ENCODE data around the gene CLIP2. TPM values are rescaled to one million over a fixed set of nuclear protein-coding genes. Genes with fewer than 3 reads are reported as not detected.
A peak's percentile ranks its signal among the peaks of the same experiment; 100 is the strongest.
"Not testable (repeated sequence)": the region's sequence is repeated elsewhere in the genome, so short reads cannot be mapped to it uniquely, and the experiment has no call there.

Gene CLIP2
- total RNA-seq, 1 experiment from 2014 or later: 39.9 TPM

DNA sequence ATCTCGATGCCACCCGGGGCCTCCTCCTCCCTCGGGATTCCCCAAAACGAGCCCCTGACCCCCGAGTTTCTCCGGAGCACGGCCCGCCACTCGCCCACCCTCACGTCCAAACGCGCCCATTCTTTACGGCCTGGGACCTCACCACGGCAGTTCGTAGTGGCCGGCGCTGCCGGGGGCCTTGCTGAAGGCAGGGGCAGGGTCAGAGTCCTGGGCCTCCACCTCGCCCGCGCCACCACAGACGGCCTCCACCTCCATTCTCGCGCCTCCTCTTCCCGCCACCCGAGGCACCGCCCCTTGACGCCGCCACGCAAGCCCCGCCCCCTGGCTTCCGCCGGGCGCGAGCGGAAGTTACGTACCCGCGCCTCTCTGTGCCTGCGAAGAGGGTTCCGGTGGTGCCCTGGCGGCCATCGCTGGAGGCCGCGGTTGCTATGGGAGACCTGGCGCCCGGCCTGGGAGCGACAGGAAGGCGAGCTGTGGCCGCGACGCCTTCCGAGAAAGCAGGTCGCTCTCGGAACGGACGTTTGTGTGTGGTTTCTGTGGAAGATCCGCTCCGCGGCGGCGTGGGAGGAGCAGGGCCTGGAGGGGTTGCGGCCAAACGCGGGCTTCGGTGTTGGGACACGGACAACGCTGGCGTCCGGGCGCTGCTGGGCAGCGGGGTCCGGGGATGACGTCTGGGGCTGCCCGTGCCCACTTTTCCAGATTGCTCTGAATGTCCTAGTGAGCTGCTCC is 34.9 kb upstream of the CLIP2 start, which contains the start of gene RFC2:
Gene RFC2 (minus strand): TSS at position 271 of the 729 bp plus-strand sequence. CDS start 16 bp downstream, at position 255.
- intact Hi-C loops (cut with micrococcal nuclease; ENCODE audit: unreplicated experiment): no loop called here
- no TSS peak for BruUV-seq (replicated peaks)
- peak; percentile 99 for ATAC-seq
- no peaks in the 10 kb centered on the region for H3K27me3 ChIP-seq (ENCODE audit: control insufficient read depth, insufficient read depth, low read length)
- peaks cover 15% of the 10 kb centered on the region for H3K4me1 ChIP-seq (ENCODE audit: control insufficient read depth, insufficient read depth, low read length)
- TF ChIP-seq, protein P1, sequence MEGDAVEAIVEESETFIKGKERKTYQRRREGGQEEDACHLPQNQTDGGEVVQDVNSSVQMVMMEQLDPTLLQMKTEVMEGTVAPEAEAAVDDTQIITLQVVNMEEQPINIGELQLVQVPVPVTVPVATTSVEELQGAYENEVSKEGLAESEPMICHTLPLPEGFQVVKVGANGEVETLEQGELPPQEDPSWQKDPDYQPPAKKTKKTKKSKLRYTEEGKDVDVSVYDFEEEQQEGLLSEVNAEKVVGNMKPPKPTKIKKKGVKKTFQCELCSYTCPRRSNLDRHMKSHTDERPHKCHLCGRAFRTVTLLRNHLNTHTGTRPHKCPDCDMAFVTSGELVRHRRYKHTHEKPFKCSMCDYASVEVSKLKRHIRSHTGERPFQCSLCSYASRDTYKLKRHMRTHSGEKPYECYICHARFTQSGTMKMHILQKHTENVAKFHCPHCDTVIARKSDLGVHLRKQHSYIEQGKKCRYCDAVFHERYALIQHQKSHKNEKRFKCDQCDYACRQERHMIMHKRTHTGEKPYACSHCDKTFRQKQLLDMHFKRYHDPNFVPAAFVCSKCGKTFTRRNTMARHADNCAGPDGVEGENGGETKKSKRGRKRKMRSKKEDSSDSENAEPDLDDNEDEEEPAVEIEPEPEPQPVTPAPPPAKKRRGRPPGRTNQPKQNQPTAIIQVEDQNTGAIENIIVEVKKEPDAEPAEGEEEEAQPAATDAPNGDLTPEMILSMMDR (IDR thresholded peaks at IDR 0.05): no peak
- TF ChIP-seq POLR2AphosphoS5 (IDR thresholded peaks at IDR 0.05; ENCODE audit: low read depth, low read length) (peak; percentile 76), SIN3A (IDR thresholded peaks at IDR 0.05; ENCODE audit: borderline replicate concordance, insufficient read depth, low read depth, low read length) (peak; percentile 74; the same call in 1 of the 2 replicates), TCF7L2 (IDR thresholded peaks at IDR 0.05; ENCODE audit: low read depth, low read length) (0 out of 2 replicates have a peak, but pooled peaks have one; percentile 17)
- TF ChIP-seq, protein P2, sequence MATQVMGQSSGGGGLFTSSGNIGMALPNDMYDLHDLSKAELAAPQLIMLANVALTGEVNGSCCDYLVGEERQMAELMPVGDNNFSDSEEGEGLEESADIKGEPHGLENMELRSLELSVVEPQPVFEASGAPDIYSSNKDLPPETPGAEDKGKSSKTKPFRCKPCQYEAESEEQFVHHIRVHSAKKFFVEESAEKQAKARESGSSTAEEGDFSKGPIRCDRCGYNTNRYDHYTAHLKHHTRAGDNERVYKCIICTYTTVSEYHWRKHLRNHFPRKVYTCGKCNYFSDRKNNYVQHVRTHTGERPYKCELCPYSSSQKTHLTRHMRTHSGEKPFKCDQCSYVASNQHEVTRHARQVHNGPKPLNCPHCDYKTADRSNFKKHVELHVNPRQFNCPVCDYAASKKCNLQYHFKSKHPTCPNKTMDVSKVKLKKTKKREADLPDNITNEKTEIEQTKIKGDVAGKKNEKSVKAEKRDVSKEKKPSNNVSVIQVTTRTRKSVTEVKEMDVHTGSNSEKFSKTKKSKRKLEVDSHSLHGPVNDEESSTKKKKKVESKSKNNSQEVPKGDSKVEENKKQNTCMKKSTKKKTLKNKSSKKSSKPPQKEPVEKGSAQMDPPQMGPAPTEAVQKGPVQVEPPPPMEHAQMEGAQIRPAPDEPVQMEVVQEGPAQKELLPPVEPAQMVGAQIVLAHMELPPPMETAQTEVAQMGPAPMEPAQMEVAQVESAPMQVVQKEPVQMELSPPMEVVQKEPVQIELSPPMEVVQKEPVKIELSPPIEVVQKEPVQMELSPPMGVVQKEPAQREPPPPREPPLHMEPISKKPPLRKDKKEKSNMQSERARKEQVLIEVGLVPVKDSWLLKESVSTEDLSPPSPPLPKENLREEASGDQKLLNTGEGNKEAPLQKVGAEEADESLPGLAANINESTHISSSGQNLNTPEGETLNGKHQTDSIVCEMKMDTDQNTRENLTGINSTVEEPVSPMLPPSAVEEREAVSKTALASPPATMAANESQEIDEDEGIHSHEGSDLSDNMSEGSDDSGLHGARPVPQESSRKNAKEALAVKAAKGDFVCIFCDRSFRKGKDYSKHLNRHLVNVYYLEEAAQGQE (IDR thresholded peaks at IDR 0.05; ENCODE audit: insufficient read depth in 1 of 2, low read depth in 2 of 2, low read length in 1 of 2): peak in 1 of 2 experiments; percentile 72; a peak in 2 of 4 replicates
- H3K4me3 ChIP-seq (ENCODE audit: low read depth in 2 of 2, low read length in 2 of 2): peak within 1 kb of the TSS; percentile 74 to 88
- POLR2A ChIA-PET: interaction anchor here (0.6 kb wide), 1 partner anchor 9 kb away, joined by 3 read pairs; no protein-coding TSS in a partner anchor
- H3K36me3 ChIP-seq (ENCODE audit: control insufficient read depth, insufficient read depth, low read length): no peaks in the 10 kb centered on the region; the same call in 1 of the 2 replicates
- in situ Hi-C loops (cut with HindIII; ENCODE audit: low pct_unique_long_range_greater_than_20kb, low sequenced_read_pairs): no loop called here
- CTCF ChIA-PET: interaction anchor here (0.7 kb wide), 1 partner anchor 21 kb away, joined by 4 read pairs; no protein-coding TSS in a partner anchor
- no peaks in the 10 kb centered on the region for H3K9me3 ChIP-seq (ENCODE audit: control insufficient read depth, insufficient read depth, low read depth, low read length)
- H3K27ac ChIP-seq (ENCODE audit: low read length): peak within 1 kb of the TSS; percentile 85
- peak; percentile 71 for DNase-seq (ENCODE audit: low read depth, low spot score)

DNA sequence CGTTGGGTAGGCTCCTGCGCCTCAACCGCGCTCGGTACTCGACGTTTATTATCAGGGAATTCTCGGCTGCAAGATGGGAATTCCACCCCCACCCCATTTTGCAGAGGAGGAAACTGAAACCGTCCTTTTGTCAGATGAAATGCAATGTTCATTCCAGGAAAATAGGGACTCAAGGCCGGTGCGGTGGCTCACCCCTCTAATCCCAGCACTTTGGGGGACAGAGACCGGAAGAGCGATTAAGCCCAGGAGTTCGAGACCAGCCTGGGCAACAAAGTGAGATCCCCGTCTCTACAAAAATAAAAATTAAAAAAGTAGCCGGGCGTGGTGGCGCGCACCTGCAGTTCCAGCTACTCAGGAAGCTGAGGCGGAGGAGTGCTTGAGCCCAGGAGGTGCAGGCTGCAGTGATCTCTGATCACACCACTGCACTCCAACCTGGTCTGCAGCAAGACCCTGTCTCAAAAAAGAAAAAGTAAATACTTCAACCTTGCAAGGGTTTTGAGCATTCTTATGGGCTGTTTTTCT is 34.3 kb upstream of the CLIP2 start:
- Histone ChIP-seq H3K27me3 (ENCODE audit: control insufficient read depth, insufficient read depth, low read length) (no peaks in the 10 kb centered on the region), H3K27ac (ENCODE audit: low read length) (peak overlapping the region; percentile 85), H3K4me1 (ENCODE audit: control insufficient read depth, insufficient read depth, low read length) (peaks cover 15% of the 10 kb centered on the region), H3K4me3 (ENCODE audit: low read depth in 2 of 2, low read length in 2 of 2) (peak overlapping the region; percentile 74 to 88), H3K9me3 (ENCODE audit: control insufficient read depth, insufficient read depth, low read depth, low read length) (no peaks in the 10 kb centered on the region), H3K36me3 (ENCODE audit: control insufficient read depth, insufficient read depth, low read length) (no peaks in the 10 kb centered on the region; the same call in 1 of the 2 replicates)
- TSS peak; percentile 93 for BruUV-seq (replicated peaks)
- ATAC-seq: no peak
- no peak for DNase-seq (ENCODE audit: low read depth, low spot score)
- in situ Hi-C loops (cut with HindIII; ENCODE audit: low pct_unique_long_range_greater_than_20kb, low sequenced_read_pairs): no loop called here
- TF ChIP-seq SIN3A (IDR thresholded peaks at IDR 0.05; ENCODE audit: borderline replicate concordance, insufficient read depth, low read depth, low read length): no peak
- 0 out of 2 replicates have a peak, but pooled peaks have one; percentile 2 for TF ChIP-seq TCF7L2 (IDR thresholded peaks at IDR 0.05; ENCODE audit: low read depth, low read length)
- TF ChIP-seq, protein P1 (IDR thresholded peaks at IDR 0.05): no peak
- no peak for TF ChIP-seq POLR2AphosphoS5 (IDR thresholded peaks at IDR 0.05; ENCODE audit: low read depth, low read length)
- TF ChIP-seq, protein P2 (IDR thresholded peaks at IDR 0.05; ENCODE audit: insufficient read depth in 1 of 2, low read depth in 2 of 2, low read length in 1 of 2): no peak
- intact Hi-C loops (cut with micrococcal nuclease; ENCODE audit: unreplicated experiment): no loop called here
- CTCF ChIA-PET: interaction anchor here (0.7 kb wide), 1 partner anchor 21 kb away, joined by 4 read pairs; no protein-coding TSS in a partner anchor
- POLR2A ChIA-PET: no interaction called here

DNA sequence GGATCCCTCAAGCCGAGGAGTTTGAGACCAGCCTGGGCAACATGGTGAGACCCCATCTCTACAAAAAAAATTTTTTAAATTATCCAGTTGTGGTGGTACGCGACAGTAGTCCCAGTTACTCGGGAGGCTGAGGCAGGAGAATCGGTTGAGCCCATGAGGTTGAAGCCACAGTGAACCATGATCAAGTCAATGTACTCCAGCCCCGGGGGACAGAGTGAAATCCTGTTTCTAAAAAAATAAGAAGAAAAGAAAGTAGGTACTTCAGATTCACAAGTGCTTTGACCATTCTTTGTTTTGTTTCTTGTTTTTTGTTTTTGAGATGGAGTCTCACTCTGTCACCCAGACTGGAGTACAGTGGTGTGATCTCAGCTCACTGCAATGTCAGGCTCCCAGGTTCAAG is 33.7 kb upstream of the CLIP2 start:
- DNase-seq (ENCODE audit: low read depth, low spot score); BruUV-seq (replicated peaks); POLR2A ChIA-PET; H3K36me3 ChIP-seq (ENCODE audit: control insufficient read depth, insufficient read depth, low read length); intact Hi-C loops (cut with micrococcal nuclease; ENCODE audit: unreplicated experiment); H3K9me3 ChIP-seq (ENCODE audit: control insufficient read depth, insufficient read depth, low read depth, low read length); CTCF ChIA-PET; H3K27me3 ChIP-seq (ENCODE audit: control insufficient read depth, insufficient read depth, low read length); in situ Hi-C loops (cut with HindIII; ENCODE audit: low pct_unique_long_range_greater_than_20kb, low sequenced_read_pairs); ATAC-seq: not testable (repeated sequence)
- Histone ChIP-seq H3K27ac (ENCODE audit: low read length) (peak overlapping the region; percentile 85), H3K4me1 (ENCODE audit: control insufficient read depth, insufficient read depth, low read length) (peaks cover 15% of the 10 kb centered on the region), H3K4me3 (ENCODE audit: low read depth in 2 of 2, low read length in 2 of 2) (peak overlapping the region; percentile 74 to 88)

All from Panc1 (cell line).